Neural progenitor cell (in vitro differentiated cells): ENCODE data around the gene KCNQ1. TPM values are rescaled to one million over a fixed set of nuclear protein-coding genes. Genes with fewer than 3 reads are reported as not detected.

Experiments used
- DNase-seq: peaks from one replicate; pipeline ENCODE4 v3.0.0-alpha.2; 2016; ENCODE audit warnings: low spot score
- H2AFZ ChIP-seq: fragments of 200-600 bp; sonication (generic); replicated peaks from 2 replicates; pipeline ENCODE4 v1.6.1; 2016; ENCODE audit warnings: antibody characterized with exemption
- H3F3A ChIP-seq: fragments of 200-600 bp; sonication (generic); 2 replicates; pipeline ENCODE4 v1.6.1; 2016; ENCODE audit warnings: antibody characterized with exemption, low read depth
- H3K27ac ChIP-seq: fragments of 200-600 bp; sonication (generic); 2 replicates; pipeline ENCODE4 v1.5.1; 2016; ENCODE audit warnings: mild to moderate bottlenecking
- H3K27me3 ChIP-seq: fragments of 200-600 bp; sonication (generic); 2 replicates; pipeline ENCODE4 v1.6.1; 2016; ENCODE audit warnings: mild to moderate bottlenecking, moderate library complexity
- H3K36me3 ChIP-seq: fragments of 200-600 bp; sonication (generic); 2 replicates; pipeline ENCODE4 v1.5.1; 2016
- H3K4me1 ChIP-seq: fragments of 200-600 bp; sonication (generic); 2 replicates; pipeline ENCODE4 v1.6.1; 2016; ENCODE audit warnings: mixed run types
- H3K4me2 ChIP-seq: fragments of 200-600 bp; sonication (generic); 2 replicates; pipeline ENCODE4 v1.6.1; 2016
- H3K4me3 ChIP-seq: fragments of 200-600 bp; sonication (generic); 2 replicates; pipeline ENCODE4 v1.5.1; 2016
- H3K79me2 ChIP-seq: fragments of 200-600 bp; sonication (generic); 2 replicates; pipeline ENCODE4 v1.6.1; 2016; ENCODE audit warnings: low read depth
- H3K9ac ChIP-seq: fragments of 200-600 bp; sonication (generic); 2 replicates; pipeline ENCODE4 v1.6.1; 2016
- H3K9me3 ChIP-seq: fragments of 200-600 bp; sonication (generic); 2 replicates; pipeline ENCODE4 v1.5.1; 2016; ENCODE audit warnings: low read depth
- H4K20me1 ChIP-seq: fragments of 200-600 bp; sonication (generic); 2 replicates; pipeline ENCODE4 v1.6.1; 2016; ENCODE audit warnings: low read depth
- H3K27ac Mint-ChIP-seq: 3 replicates; pipeline ENCODE4 v1.8.0; 2021; ENCODE audit warnings: mixed read lengths
- H3K27me3 Mint-ChIP-seq: 2 replicates; pipeline ENCODE4 v1.8.0; 2022; ENCODE audit warnings: low read depth, mild to moderate bottlenecking, inconsistent platforms, moderate library complexity, mixed read lengths; ENCODE audit not compliant: insufficient read depth
- H3K36me3 Mint-ChIP-seq: 3 replicates; pipeline ENCODE4 v1.8.0; 2021; ENCODE audit warnings: mixed read lengths
- H3K4me1 Mint-ChIP-seq: 3 replicates; pipeline ENCODE4 v1.8.0; 2021; ENCODE audit warnings: mixed read lengths
- H3K4me3 Mint-ChIP-seq: 3 replicates; pipeline ENCODE4 v1.8.0; 2021; ENCODE audit warnings: mild to moderate bottlenecking, moderate library complexity, mixed read lengths
- H3K9me3 Mint-ChIP-seq: 3 replicates; pipeline ENCODE4 v1.8.0; 2020; ENCODE audit warnings: mixed read lengths
- CTCF ChIP-seq: fragments of 200-600 bp; sonication (generic); IDR thresholded peaks from 2 replicates; pipeline ENCODE4 v1.5.1; 2017; ENCODE audit warnings: antibody characterized with exemption, mild to moderate bottlenecking
- EZH2 ChIP-seq: fragments of 200-600 bp; sonication (generic); IDR thresholded peaks from 2 replicates; pipeline ENCODE4 v1.6.1; 2017; ENCODE audit warnings: antibody characterized with exemption, mild to moderate bottlenecking, moderate library complexity
- EZH2phosphoT487 ChIP-seq: fragments of 200-600 bp; sonication (generic); IDR thresholded peaks from 2 replicates; pipeline ENCODE4 v1.6.1; 2017; ENCODE audit warnings: antibody characterized with exemption
- total RNA-seq: library from RNA; depleted of rRNA; stranded (reverse); fragments of >200 nt; gene quantifications from 2 replicates; pipeline ENCODE4 v1.2.3, GENCODE V29; 2015; ENCODE audit warnings: low replicate concordance

The KCNQ1 gene
- total RNA-seq, 1 donor from 2014 or later, result 0.11 TPM

- Mint-ChIP-seq H3K27me3 (peaks cover 12% of the 10 kb centered on the region), H3K27ac (no peak overlapping the region), H3K4me1 (peaks cover 25% of the 10 kb centered on the region), H3K9me3 (peaks cover 25% of the 10 kb centered on the region), H3K4me3 (no peak overlapping the region), H3K36me3 (peaks cover 8% of the 10 kb centered on the region)
- no peaks in the 10 kb centered on the region for H3K27me3 ChIP-seq
- no peak overlapping the region for H3K27ac ChIP-seq
- H4K20me1 ChIP-seq, result no peaks in the 10 kb centered on the region
- H3K79me2 ChIP-seq, result no peaks in the 10 kb centered on the region
- no peak overlapping the region for H3K9ac ChIP-seq
- no peak for TF ChIP-seq EZH2phosphoT487
- TF ChIP-seq CTCF, result no peak
- no peak for TF ChIP-seq EZH2
- H3K4me2 ChIP-seq, result no peak overlapping the region
- H3F3A ChIP-seq, result no peaks in the 10 kb centered on the region
- peaks cover 14% of the 10 kb centered on the region for H3K4me1 ChIP-seq
- no peak overlapping the region for H2AFZ ChIP-seq
- no peaks in the 10 kb centered on the region for H3K36me3 ChIP-seq
- no peak for DNase-seq
- H3K9me3 ChIP-seq, result peaks cover 6% of the 10 kb centered on the region
- no peak overlapping the region for H3K4me3 ChIP-seq
Observed at GRCh38 chr11:2830030-2830812, 385.4 kb downstream of the KCNQ1 start.

GRCh38 chr11:2830886-2831285 lies 386.1 kb downstream of the KCNQ1 start:
- DNase-seq, result no peak

GRCh38 chr11:2831781-2832532 lies 387.1 kb downstream of the KCNQ1 start:
- H4K20me1 ChIP-seq, result no peaks in the 10 kb centered on the region
- no peak overlapping the region for H3K9ac ChIP-seq
- H3K4me3 ChIP-seq, result no peak overlapping the region
- peaks cover 6% of the 10 kb centered on the region for H3K9me3 ChIP-seq
- no peak overlapping the region for H3K4me2 ChIP-seq
- no peaks in the 10 kb centered on the region for H3K27me3 ChIP-seq
- no peak for DNase-seq
- H3F3A ChIP-seq, result no peaks in the 10 kb centered on the region
- no peaks in the 10 kb centered on the region for H3K79me2 ChIP-seq
- H3K4me1 ChIP-seq, result peaks cover 3% of the 10 kb centered on the region
- Mint-ChIP-seq H3K27me3 (peaks cover 12% of the 10 kb centered on the region), H3K9me3 (peaks cover 25% of the 10 kb centered on the region), H3K36me3 (peaks cover 8% of the 10 kb centered on the region), H3K4me3 (no peak overlapping the region), H3K4me1 (peaks cover 29% of the 10 kb centered on the region), H3K27ac (no peak overlapping the region)
- TF ChIP-seq EZH2 (no peak), EZH2phosphoT487 (no peak), CTCF (no peak)
- H3K27ac ChIP-seq, result no peak overlapping the region
- no peak overlapping the region for H2AFZ ChIP-seq
- no peaks in the 10 kb centered on the region for H3K36me3 ChIP-seq

More at GRCh38 chr11:2830886-2831285, 386.1 kb downstream of the KCNQ1 start:
- no peaks in the 10 kb centered on the region for H3K27me3 ChIP-seq
- H3K9ac ChIP-seq, result no peak overlapping the region
- no peaks in the 10 kb centered on the region for H4K20me1 ChIP-seq
- Mint-ChIP-seq H3K4me3 (no peak overlapping the region), H3K9me3 (peaks cover 25% of the 10 kb centered on the region), H3K4me1 (peaks cover 25% of the 10 kb centered on the region), H3K36me3 (peaks cover 8% of the 10 kb centered on the region), H3K27ac (no peak overlapping the region), H3K27me3 (peaks cover 12% of the 10 kb centered on the region)
- no peak overlapping the region for H2AFZ ChIP-seq
- H3K79me2 ChIP-seq, result no peaks in the 10 kb centered on the region
- H3K4me2 ChIP-seq, result no peak overlapping the region
- H3F3A ChIP-seq, result no peaks in the 10 kb centered on the region
- no peak overlapping the region for H3K27ac ChIP-seq
- peaks cover 6% of the 10 kb centered on the region for H3K9me3 ChIP-seq
- peaks cover 11% of the 10 kb centered on the region for H3K4me1 ChIP-seq
- no peaks in the 10 kb centered on the region for H3K36me3 ChIP-seq
- H3K4me3 ChIP-seq, result no peak overlapping the region
- TF ChIP-seq EZH2, result no peak
- no peak for TF ChIP-seq CTCF
- TF ChIP-seq EZH2phosphoT487, result no peak
